Measurements from ENCODE around the gene TRERF1. TPM values are rescaled to one million over a fixed set of nuclear protein-coding genes. Genes with fewer than 3 reads are reported as not detected.

The TRERF1 gene
- polyA plus RNA-seq, 1 of the 3 experiments (the other 2 are of a cell fraction): 3.6 TPM

DNA sequence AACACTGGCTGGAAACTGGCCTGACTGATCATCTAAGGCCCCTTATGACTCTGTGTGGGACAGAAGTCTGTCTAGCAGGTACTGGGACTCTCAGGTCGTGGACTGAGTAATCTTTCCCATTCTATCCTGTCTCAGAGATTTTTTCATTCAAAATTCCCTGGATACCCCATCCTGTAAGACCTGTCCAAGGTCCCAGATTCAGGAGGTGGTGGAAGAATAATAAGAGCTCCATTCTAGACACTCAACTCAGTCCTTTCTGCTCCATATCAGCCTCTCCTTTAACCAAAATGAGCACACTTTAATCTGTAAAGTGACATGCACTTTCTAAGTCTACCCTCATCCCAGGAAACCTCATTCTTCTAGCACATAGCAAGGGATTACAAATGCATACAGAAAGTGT is 151.5 kb downstream of the TRERF1 start (continued):
- TF ChIP-seq, protein P1, sequence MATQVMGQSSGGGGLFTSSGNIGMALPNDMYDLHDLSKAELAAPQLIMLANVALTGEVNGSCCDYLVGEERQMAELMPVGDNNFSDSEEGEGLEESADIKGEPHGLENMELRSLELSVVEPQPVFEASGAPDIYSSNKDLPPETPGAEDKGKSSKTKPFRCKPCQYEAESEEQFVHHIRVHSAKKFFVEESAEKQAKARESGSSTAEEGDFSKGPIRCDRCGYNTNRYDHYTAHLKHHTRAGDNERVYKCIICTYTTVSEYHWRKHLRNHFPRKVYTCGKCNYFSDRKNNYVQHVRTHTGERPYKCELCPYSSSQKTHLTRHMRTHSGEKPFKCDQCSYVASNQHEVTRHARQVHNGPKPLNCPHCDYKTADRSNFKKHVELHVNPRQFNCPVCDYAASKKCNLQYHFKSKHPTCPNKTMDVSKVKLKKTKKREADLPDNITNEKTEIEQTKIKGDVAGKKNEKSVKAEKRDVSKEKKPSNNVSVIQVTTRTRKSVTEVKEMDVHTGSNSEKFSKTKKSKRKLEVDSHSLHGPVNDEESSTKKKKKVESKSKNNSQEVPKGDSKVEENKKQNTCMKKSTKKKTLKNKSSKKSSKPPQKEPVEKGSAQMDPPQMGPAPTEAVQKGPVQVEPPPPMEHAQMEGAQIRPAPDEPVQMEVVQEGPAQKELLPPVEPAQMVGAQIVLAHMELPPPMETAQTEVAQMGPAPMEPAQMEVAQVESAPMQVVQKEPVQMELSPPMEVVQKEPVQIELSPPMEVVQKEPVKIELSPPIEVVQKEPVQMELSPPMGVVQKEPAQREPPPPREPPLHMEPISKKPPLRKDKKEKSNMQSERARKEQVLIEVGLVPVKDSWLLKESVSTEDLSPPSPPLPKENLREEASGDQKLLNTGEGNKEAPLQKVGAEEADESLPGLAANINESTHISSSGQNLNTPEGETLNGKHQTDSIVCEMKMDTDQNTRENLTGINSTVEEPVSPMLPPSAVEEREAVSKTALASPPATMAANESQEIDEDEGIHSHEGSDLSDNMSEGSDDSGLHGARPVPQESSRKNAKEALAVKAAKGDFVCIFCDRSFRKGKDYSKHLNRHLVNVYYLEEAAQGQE (IDR thresholded peaks at IDR 0.05; ENCODE audit: low read depth, low read length): no peak
- TF ChIP-seq, protein P2, sequence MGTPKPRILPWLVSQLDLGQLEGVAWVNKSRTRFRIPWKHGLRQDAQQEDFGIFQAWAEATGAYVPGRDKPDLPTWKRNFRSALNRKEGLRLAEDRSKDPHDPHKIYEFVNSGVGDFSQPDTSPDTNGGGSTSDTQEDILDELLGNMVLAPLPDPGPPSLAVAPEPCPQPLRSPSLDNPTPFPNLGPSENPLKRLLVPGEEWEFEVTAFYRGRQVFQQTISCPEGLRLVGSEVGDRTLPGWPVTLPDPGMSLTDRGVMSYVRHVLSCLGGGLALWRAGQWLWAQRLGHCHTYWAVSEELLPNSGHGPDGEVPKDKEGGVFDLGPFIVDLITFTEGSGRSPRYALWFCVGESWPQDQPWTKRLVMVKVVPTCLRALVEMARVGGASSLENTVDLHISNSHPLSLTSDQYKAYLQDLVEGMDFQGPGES (IDR thresholded peaks at IDR 0.05; ENCODE audit: low read depth, low read length): no peak
- TF ChIP-seq MXI1 (IDR thresholded peaks at IDR 0.05; ENCODE audit: low read depth, low read length): no peak
- no peak for TF ChIP-seq GABPA (IDR thresholded peaks at IDR 0.05; ENCODE audit: low read depth)
- no peak for TF ChIP-seq RFX5 (IDR thresholded peaks at IDR 0.05; ENCODE audit: low read length)
- no peak for TF ChIP-seq EP300 (IDR thresholded peaks at IDR 0.05; ENCODE audit: borderline replicate concordance in 1 of 2, low read depth in 1 of 2, low read length in 1 of 2)

DNA sequence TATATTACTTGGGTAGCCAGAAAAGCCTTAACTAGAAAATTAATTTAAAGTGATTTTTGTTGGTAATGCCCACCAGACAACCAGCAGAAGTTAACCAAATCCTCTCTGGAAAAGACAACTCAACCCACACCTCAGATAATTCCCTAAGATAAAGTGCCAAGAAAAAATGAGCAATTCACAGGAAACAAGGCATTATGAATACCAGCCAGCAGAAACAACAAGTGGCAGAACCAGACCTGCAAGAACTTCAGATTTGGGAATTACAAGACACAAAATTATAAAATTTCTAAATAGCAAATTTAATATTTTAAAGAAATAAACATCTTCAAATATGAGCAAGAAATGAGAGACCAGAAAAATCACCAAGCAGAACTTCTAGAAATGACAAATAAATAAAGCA is 154.1 kb downstream of the TRERF1 start:
- Histone ChIP-seq H2AFZ (ENCODE audit: low read depth) (no peak overlapping the region), H3K4me3 (ENCODE audit: low read depth in 2 of 2, low read length in 1 of 2) (no peak overlapping the region), H3K36me3 (replicated peaks in 1 of 2; ENCODE audit: control insufficient read depth in 1 of 2, insufficient read depth in 2 of 2, low read length in 1 of 2) (peaks cover 7 to 9% of the 10 kb centered on the region in 2 experiments), H3K4me2 (no peak overlapping the region), H3K27ac (ENCODE audit: low read depth in 2 of 2, low read length in 1 of 2) (no peak overlapping the region), H3K9me2 (no peaks in the 10 kb centered on the region), H3K79me2 (ENCODE audit: insufficient read depth) (no peaks in the 10 kb centered on the region), H3K27me3 (ENCODE audit: insufficient read depth) (no peaks in the 10 kb centered on the region), H4K20me1 (ENCODE audit: insufficient read depth) (no peaks in the 10 kb centered on the region), H3K9me3 (no peaks in the 10 kb centered on the region), H3K4me1 (ENCODE audit: control insufficient read depth in 1 of 2, insufficient read depth in 2 of 2, low read depth in 1 of 2, low read length in 1 of 2) (no peaks in the 10 kb centered on the region; a peak in 1 of 4 replicates), H3K9ac (no peak overlapping the region), H3F3A (replicated peaks; ENCODE audit: insufficient read depth) (no peaks in the 10 kb centered on the region)
- no peak for TF ChIP-seq JUND (IDR thresholded peaks at IDR 0.05)
- TF ChIP-seq, protein P3, sequence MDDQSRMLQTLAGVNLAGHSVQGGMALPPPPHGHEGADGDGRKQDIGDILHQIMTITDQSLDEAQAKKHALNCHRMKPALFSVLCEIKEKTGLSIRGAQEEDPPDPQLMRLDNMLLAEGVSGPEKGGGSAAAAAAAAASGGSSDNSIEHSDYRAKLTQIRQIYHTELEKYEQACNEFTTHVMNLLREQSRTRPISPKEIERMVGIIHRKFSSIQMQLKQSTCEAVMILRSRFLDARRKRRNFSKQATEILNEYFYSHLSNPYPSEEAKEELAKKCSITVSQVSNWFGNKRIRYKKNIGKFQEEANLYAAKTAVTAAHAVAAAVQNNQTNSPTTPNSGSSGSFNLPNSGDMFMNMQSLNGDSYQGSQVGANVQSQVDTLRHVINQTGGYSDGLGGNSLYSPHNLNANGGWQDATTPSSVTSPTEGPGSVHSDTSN (IDR thresholded peaks at IDR 0.05): no peak
- ChIA-PET POLR2A (no interaction called here), CTCF (no interaction called here)
- DNase-seq: no peak

DNA sequence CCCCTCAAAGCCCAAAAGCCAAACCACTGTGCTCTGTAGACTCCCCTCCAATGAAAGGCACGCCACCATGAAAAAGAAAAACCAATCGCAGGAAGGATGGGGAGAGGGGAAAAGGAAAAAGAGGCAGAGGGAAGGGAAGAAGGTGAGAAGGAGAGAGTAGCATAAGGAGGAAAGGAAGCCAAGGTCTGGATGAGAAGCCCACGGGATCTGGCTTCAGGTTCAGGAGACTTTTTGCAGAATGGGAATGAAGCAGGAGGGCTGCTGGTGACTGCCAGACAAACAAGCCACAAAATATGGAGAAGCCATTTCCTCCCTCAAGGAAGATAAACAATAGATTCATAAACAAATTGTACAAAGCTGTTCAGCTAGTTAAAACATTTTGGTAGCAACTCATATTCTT is 155.1 kb downstream of the TRERF1 start:
- Histone ChIP-seq H3K27me3 (ENCODE audit: insufficient read depth) (no peaks in the 10 kb centered on the region), H3K4me3 (ENCODE audit: low read depth in 2 of 2, low read length in 1 of 2) (no peak overlapping the region), H3K4me1 (ENCODE audit: control insufficient read depth in 1 of 2, insufficient read depth in 2 of 2, low read depth in 1 of 2, low read length in 1 of 2) (no peaks in the 10 kb centered on the region; a peak in 1 of 4 replicates), H3K9me2 (no peaks in the 10 kb centered on the region), H3F3A (replicated peaks; ENCODE audit: insufficient read depth) (no peaks in the 10 kb centered on the region), H3K27ac (ENCODE audit: low read depth in 2 of 2, low read length in 1 of 2) (no peak overlapping the region), H3K36me3 (replicated peaks in 1 of 2; ENCODE audit: control insufficient read depth in 1 of 2, insufficient read depth in 2 of 2, low read length in 1 of 2) (peaks cover 7 to 9% of the 10 kb centered on the region in 2 experiments), H3K9ac (no peak overlapping the region), H3K79me2 (ENCODE audit: insufficient read depth) (no peaks in the 10 kb centered on the region), H3K9me3 (no peaks in the 10 kb centered on the region), H3K4me2 (no peak overlapping the region), H2AFZ (ENCODE audit: low read depth) (no peak overlapping the region), H4K20me1 (ENCODE audit: insufficient read depth) (no peaks in the 10 kb centered on the region)
- TF ChIP-seq, protein P4, sequence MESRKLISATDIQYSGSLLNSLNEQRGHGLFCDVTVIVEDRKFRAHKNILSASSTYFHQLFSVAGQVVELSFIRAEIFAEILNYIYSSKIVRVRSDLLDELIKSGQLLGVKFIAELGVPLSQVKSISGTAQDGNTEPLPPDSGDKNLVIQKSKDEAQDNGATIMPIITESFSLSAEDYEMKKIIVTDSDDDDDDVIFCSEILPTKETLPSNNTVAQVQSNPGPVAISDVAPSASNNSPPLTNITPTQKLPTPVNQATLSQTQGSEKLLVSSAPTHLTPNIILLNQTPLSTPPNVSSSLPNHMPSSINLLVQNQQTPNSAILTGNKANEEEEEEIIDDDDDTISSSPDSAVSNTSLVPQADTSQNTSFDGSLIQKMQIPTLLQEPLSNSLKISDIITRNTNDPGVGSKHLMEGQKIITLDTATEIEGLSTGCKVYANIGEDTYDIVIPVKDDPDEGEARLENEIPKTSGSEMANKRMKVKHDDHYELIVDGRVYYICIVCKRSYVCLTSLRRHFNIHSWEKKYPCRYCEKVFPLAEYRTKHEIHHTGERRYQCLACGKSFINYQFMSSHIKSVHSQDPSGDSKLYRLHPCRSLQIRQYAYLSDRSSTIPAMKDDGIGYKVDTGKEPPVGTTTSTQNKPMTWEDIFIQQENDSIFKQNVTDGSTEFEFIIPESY (IDR thresholded peaks at IDR 0.05; ENCODE audit: borderline replicate concordance, low read depth): no peak
- TF ChIP-seq SMC3 (IDR thresholded peaks at IDR 0.05; ENCODE audit: low read depth, low read length): no peak
- no peak for TF ChIP-seq TCF12 (IDR thresholded peaks at IDR 0.05)
- no peak for TF ChIP-seq CHD2 (IDR thresholded peaks at IDR 0.05; ENCODE audit: low read length, partially characterized antibody)
- TF ChIP-seq SIN3A (IDR thresholded peaks at IDR 0.05; ENCODE audit: borderline replicate concordance, low read depth, low read length): no peak
- no peak for TF ChIP-seq GATA2 (CRISPR knock-in tag; IDR thresholded peaks at IDR 0.05)
- TF ChIP-seq RFX5 (IDR thresholded peaks at IDR 0.05; ENCODE audit: low read length): no peak
- no peak for TF ChIP-seq EP300 (IDR thresholded peaks at IDR 0.05; ENCODE audit: borderline replicate concordance in 1 of 2, low read depth in 1 of 2, low read length in 1 of 2)
- 97% methylated on average over 3 of the region's 3 CpGs for WGBS (ENCODE audit: low lambda C conversion rate)
- no peak for DNase-seq
- CTCF ChIA-PET: interaction anchor here (0.8 to 2.7 kb wide), 2 partner anchors 53 to 251 kb away, joined by 3 to 9 read pairs; no protein-coding TSS in a partner anchor
- POLR2A ChIA-PET: interaction anchor here (0.7 kb wide), 2 partner anchors 38 to 512 kb away, joined by 3 read pairs; no protein-coding TSS in a partner anchor

All from SK-N-SH (cell line).